ENCODE results near the gene PCSK2. TPM values are rescaled to one million over a fixed set of nuclear protein-coding genes. Genes with fewer than 3 reads are reported as not detected.

The PCSK2 gene
- total RNA-seq, 3 donors from 2014 or later (not counting 1 experiment from before 2014, with no cell fraction given) = not detected

GRCh38 chr20:17519606-17520285 lies 292.9 kb downstream of the PCSK2 start:
- 87% methylated on average over 7 of the region's 7 CpGs for WGBS (ENCODE audit: insufficient coverage)
- Histone ChIP-seq H3K27ac (ENCODE audit: low read length) (no peak overlapping the region), H3K27me3 (ENCODE audit: control insufficient read depth, insufficient read depth, low read length) (no peaks in the 10 kb centered on the region), H3K9me3 (ENCODE audit: control insufficient read depth, insufficient read depth, low read length) (no peaks in the 10 kb centered on the region), H3K4me1 (ENCODE audit: control insufficient read depth, insufficient read depth, low read length) (no peaks in the 10 kb centered on the region), H3K36me3 (ENCODE audit: control insufficient read depth, insufficient read depth, low read length) (no peaks in the 10 kb centered on the region), H3K4me3 (ENCODE audit: low read length) (no peak overlapping the region)
- intact Hi-C loops (cut with micrococcal nuclease) = no loop called here
- Mint-ChIP-seq H3K27me3 (ENCODE audit: low read depth in 2 of 2) (no peaks in the 10 kb centered on the region), H3K27ac (no peak overlapping the region), H3K36me3 (no peaks in the 10 kb centered on the region), H3K4me3 (no peak overlapping the region), H3K9me3 (no peaks in the 10 kb centered on the region), H3K4me1 (peaks cover 5% of the 10 kb centered on the region in 2 donors)
- ATAC-seq (no peak), DNase-seq (no peak)
- no peak for TF ChIP-seq CTCF (IDR thresholded peaks at IDR 0.05)

GRCh38 chr20:17520583-17520982 lies 293.7 kb downstream of the PCSK2 start:
- Histone ChIP-seq H3K36me3 (ENCODE audit: control insufficient read depth, insufficient read depth, low read length) (no peaks in the 10 kb centered on the region), H3K27ac (ENCODE audit: low read length) (no peak overlapping the region), H3K27me3 (ENCODE audit: control insufficient read depth, insufficient read depth, low read length) (no peaks in the 10 kb centered on the region), H3K4me1 (ENCODE audit: control insufficient read depth, insufficient read depth, low read length) (no peaks in the 10 kb centered on the region), H3K9me3 (ENCODE audit: control insufficient read depth, insufficient read depth, low read length) (no peaks in the 10 kb centered on the region), H3K4me3 (ENCODE audit: low read length) (no peak overlapping the region)
- H3K36me3 Mint-ChIP-seq = no peaks in the 10 kb centered on the region
- no peak overlapping the region for H3K27ac Mint-ChIP-seq
- TF ChIP-seq CTCF (IDR thresholded peaks at IDR 0.05) = no peak
- intact Hi-C loops (cut with micrococcal nuclease) = no loop called here
- peaks cover 5% of the 10 kb centered on the region in 2 donors for H3K4me1 Mint-ChIP-seq
- ATAC-seq = no peak
- 19% methylated on average over 2 of the region's 3 CpGs for WGBS (ENCODE audit: insufficient coverage)
- no peaks in the 10 kb centered on the region for H3K9me3 Mint-ChIP-seq
- no peak for DNase-seq
- H3K27me3 Mint-ChIP-seq (ENCODE audit: low read depth in 2 of 2) = no peaks in the 10 kb centered on the region
- no peak overlapping the region for H3K4me3 Mint-ChIP-seq

GRCh38 chr20:17522528-17522927 lies 295.7 kb downstream of the PCSK2 start:
- Mint-ChIP-seq H3K36me3 (no peaks in the 10 kb centered on the region), H3K4me1 (peaks cover 5 to 9% of the 10 kb centered on the region in 2 donors), H3K27ac (no peak overlapping the region), H3K9me3 (no peaks in the 10 kb centered on the region), H3K27me3 (ENCODE audit: low read depth in 2 of 2) (peaks cover 0 to 3% of the 10 kb centered on the region in 2 donors), H3K4me3 (no peak overlapping the region)
- H3K27me3 ChIP-seq (ENCODE audit: control insufficient read depth, insufficient read depth, low read length) = no peaks in the 10 kb centered on the region
- no peak overlapping the region for H3K27ac ChIP-seq (ENCODE audit: low read length)
- ATAC-seq (no peak), DNase-seq (no peak)
- WGBS (ENCODE audit: insufficient coverage) = 83% methylated on average over 3 of the region's 3 CpGs
- H3K4me3 ChIP-seq (ENCODE audit: low read length) = no peak overlapping the region
- no peaks in the 10 kb centered on the region for H3K4me1 ChIP-seq (ENCODE audit: control insufficient read depth, insufficient read depth, low read length)
- intact Hi-C loops (cut with micrococcal nuclease) = no loop called here
- no peak for TF ChIP-seq CTCF (IDR thresholded peaks at IDR 0.05)
- H3K36me3 ChIP-seq (ENCODE audit: control insufficient read depth, insufficient read depth, low read length) = no peaks in the 10 kb centered on the region
- H3K9me3 ChIP-seq (ENCODE audit: control insufficient read depth, insufficient read depth, low read length) = no peaks in the 10 kb centered on the region

- H3K36me3 ChIP-seq (ENCODE audit: control insufficient read depth, insufficient read depth, low read length) = no peaks in the 10 kb centered on the region
- Mint-ChIP-seq H3K36me3 (no peaks in the 10 kb centered on the region), H3K27ac (no peak overlapping the region), H3K27me3 (ENCODE audit: low read depth in 2 of 2) (peaks cover 0 to 3% of the 10 kb centered on the region in 2 donors), H3K4me1 (peaks cover 5 to 9% of the 10 kb centered on the region in 2 donors), H3K9me3 (no peaks in the 10 kb centered on the region), H3K4me3 (no peak overlapping the region)
- no peaks in the 10 kb centered on the region for H3K9me3 ChIP-seq (ENCODE audit: control insufficient read depth, insufficient read depth, low read length)
- ATAC-seq (no peak), DNase-seq (no peak)
- WGBS (ENCODE audit: insufficient coverage) = 87% methylated on average over 5 of the region's 5 CpGs
- H3K27me3 ChIP-seq (ENCODE audit: control insufficient read depth, insufficient read depth, low read length) = no peaks in the 10 kb centered on the region
- H3K27ac ChIP-seq (ENCODE audit: low read length) = no peak overlapping the region
- intact Hi-C loops (cut with micrococcal nuclease) = no loop called here
- no peaks in the 10 kb centered on the region for H3K4me1 ChIP-seq (ENCODE audit: control insufficient read depth, insufficient read depth, low read length)
- no peak overlapping the region for H3K4me3 ChIP-seq (ENCODE audit: low read length)
- no peak for TF ChIP-seq CTCF (IDR thresholded peaks at IDR 0.05)
Measured at GRCh38 chr20:17523326-17523725, 296.5 kb downstream of the PCSK2 start.
